GM19468 (cell line): ENCODE results near the gene GADL1.

Source experiments
- ATAC-seq: cut with Tn5 transposase; IDR thresholded peaks from one replicate; pipeline ENCODE4 v1.9.1; 2021; ENCODE audit warnings: mild to moderate bottlenecking, moderate library complexity, moderate number of reproducible peaks; ENCODE audit not compliant: unreplicated experiment; ENCODE audit errors: extremely low read depth

The GADL1 gene

GRCh38 chr3:30683769-30684168 is 210.7 kb downstream of the GADL1 start:
- ATAC-seq = no peak

- no peak for ATAC-seq
Observed at GRCh38 chr3:30682434-30683155, 211.9 kb downstream of the GADL1 start.

GRCh38 chr3:30681649-30682211 is 212.7 kb downstream of the GADL1 start:
- ATAC-seq = no peak

- ATAC-seq = no peak
Observed at GRCh38 chr3:30680789-30681648, 213.4 kb downstream of the GADL1 start.

- ATAC-seq = no peak
Observed at GRCh38 chr3:30679045-30679444, 215.4 kb downstream of the GADL1 start.

- no peak for ATAC-seq
Observed at GRCh38 chr3:30677347-30677685, 217.1 kb downstream of the GADL1 start.

GRCh38 chr3:30676424-30677346 is 217.8 kb downstream of the GADL1 start:
- ATAC-seq = no peak
